Uterus (tissue), 2 donors: ENCODE results near the gene STK36.

Experiments
- POLR2A ChIP-seq, 2 donors: fragments of 450-650 bp; IDR thresholded peaks; one replicate each; pipeline ENCODE4 v1.6.1; 2016; ENCODE audit warnings: antibody characterized with exemption in 2 of 2, mild to moderate bottlenecking in 1 of 2, moderate library complexity in 1 of 2
- TF ChIP-seq, protein P1 (sequence below), 4 experiments: fragments of 200-600 bp in 2 of 4; fragments of 450-650 bp in 2 of 4; sonication (generic) in 2 of 4; IDR thresholded peaks; one replicate each; pipeline ENCODE4 v1.5.1; 2016 to 2019; ENCODE audit warnings: antibody characterized with exemption in 4 of 4, mild to moderate bottlenecking in 2 of 4, moderate library complexity in 1 of 4

DNA sequence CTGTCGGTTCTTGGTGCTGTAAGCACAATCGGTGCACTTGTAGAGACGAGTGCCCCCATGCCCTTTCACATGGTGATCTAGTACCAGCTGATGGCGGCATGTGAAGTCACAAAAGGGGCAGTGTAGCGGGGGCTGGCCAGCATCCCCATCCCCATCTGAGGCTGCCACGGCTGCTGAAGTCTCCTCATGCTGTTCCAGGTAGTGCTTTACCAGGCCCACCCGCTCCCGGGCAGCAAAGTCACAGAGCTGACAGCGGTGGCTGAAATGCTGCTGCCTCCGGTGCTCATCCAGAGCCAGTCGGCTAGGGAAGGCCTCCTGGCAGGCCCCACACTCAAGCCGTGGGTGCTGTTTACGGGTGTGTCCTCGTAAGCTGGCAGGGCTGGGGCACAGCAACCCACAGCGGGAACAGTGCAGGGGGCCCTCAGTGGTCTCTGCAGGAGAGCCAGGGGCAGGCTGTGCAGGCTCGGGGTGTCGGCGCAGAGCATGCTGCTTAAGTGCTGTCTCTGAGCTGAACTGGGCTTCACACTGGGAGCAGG lies 29.7 kb upstream of the STK36 start:
- TF ChIP-seq POLR2A (IDR thresholded peaks at IDR 0.05): no peak
- TF ChIP-seq, protein P1, sequence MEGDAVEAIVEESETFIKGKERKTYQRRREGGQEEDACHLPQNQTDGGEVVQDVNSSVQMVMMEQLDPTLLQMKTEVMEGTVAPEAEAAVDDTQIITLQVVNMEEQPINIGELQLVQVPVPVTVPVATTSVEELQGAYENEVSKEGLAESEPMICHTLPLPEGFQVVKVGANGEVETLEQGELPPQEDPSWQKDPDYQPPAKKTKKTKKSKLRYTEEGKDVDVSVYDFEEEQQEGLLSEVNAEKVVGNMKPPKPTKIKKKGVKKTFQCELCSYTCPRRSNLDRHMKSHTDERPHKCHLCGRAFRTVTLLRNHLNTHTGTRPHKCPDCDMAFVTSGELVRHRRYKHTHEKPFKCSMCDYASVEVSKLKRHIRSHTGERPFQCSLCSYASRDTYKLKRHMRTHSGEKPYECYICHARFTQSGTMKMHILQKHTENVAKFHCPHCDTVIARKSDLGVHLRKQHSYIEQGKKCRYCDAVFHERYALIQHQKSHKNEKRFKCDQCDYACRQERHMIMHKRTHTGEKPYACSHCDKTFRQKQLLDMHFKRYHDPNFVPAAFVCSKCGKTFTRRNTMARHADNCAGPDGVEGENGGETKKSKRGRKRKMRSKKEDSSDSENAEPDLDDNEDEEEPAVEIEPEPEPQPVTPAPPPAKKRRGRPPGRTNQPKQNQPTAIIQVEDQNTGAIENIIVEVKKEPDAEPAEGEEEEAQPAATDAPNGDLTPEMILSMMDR (IDR thresholded peaks at IDR 0.05): no peak
